WTC11 (cell line): ENCODE data around the gene XAB2.

ENCODE experiments used
- ATF2 ChIP-seq: sonication (generic); formaldehyde crosslinking; IDR thresholded peaks from 2 replicates; pipeline ENCODE4 v1.8.1; 2022; ENCODE audit warnings: low read depth, missing genetic modification reagents, borderline replicate concordance
- CTCF ChIP-seq: fragments of 200-600 bp; IDR thresholded peaks from 2 replicates; pipeline ENCODE4 v1.8.0; 2022; ENCODE audit warnings: antibody characterized with exemption
- ETV6 ChIP-seq: sonication (generic); formaldehyde crosslinking; IDR thresholded peaks from 2 replicates; pipeline ENCODE4 v1.8.1; 2022; ENCODE audit warnings: mild to moderate bottlenecking, missing genetic modification reagents
- FOXJ3 ChIP-seq: sonication (generic); formaldehyde crosslinking; IDR thresholded peaks from 2 replicates; pipeline ENCODE4 v1.9.0; 2021; ENCODE audit warnings: missing genetic modification reagents, mild to moderate bottlenecking, borderline replicate concordance
- MAX ChIP-seq: sonication (generic); formaldehyde crosslinking; IDR thresholded peaks from 2 replicates; pipeline ENCODE4 v1.8.0; 2022; ENCODE audit warnings: mild to moderate bottlenecking, missing genetic modification reagents
- PRRX2 ChIP-seq: fragments of 250-450 bp; sonication (Bioruptor Pico); IDR thresholded peaks from 2 replicates; pipeline ENCODE4 v1.8.0; 2021; ENCODE audit warnings: mild to moderate bottlenecking
- ZNF281 ChIP-seq: sonication (generic); formaldehyde crosslinking; IDR thresholded peaks from 2 replicates; pipeline ENCODE4 v1.8.0; 2023; ENCODE audit warnings: mild to moderate bottlenecking, missing genetic modification reagents
- ZNF425 ChIP-seq: fragments of 250-450 bp; sonication (Bioruptor Pico); conservative IDR thresholded peaks from 2 replicates; pipeline ENCODE4 v1.9.0; 2021; ENCODE audit warnings: mild to moderate bottlenecking

- TF ChIP-seq ZNF281 (CRISPR knock-in tag), result no peak
- TF ChIP-seq CTCF, result no peak
- TF ChIP-seq MAX (CRISPR knock-in tag), result no peak
- TF ChIP-seq FOXJ3 (CRISPR knock-in tag), result no peak
- no peak for TF ChIP-seq ETV6 (CRISPR knock-in tag)
- no peak for TF ChIP-seq ZNF425
- TF ChIP-seq ATF2, result no peak
- no peak for TF ChIP-seq PRRX2 (CRISPR knock-in tag)
These were observed 15.8 kb upstream of the XAB2 start for GRCh38 chr19:7645163-7645562.
